ENCODE data around the gene LRRC8D.

Gene LRRC8D

DNA sequence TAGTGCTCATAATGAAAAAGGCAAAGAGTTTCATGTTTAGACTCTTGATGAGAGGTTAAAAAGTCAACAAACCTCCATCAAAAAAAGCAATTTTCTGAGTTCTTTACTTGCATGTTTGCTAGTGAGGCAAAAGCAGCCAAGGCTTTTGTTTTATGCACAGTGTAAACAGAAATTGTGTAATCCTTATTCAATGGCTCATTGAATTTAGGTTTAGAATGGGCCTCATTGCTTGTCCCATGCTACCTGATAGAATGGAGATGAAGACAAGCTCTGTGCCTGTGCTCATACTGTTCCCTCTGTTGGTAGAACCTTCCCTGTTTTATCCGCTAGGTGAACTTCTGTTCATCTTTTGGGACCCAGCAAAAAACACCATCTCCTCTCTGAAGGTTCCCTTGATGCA is 10.0 kb upstream of the LRRC8D start:
- no peaks in the 10 kb centered on the region for H3K9me3 ChIP-seq (ENCODE audit: severe bottlenecking)
- no peak overlapping the region for H3K4me3 ChIP-seq (ENCODE audit: low read depth, low read length)
- no peak overlapping the region for H3K27ac ChIP-seq
- H3K36me3 ChIP-seq = no peaks in the 10 kb centered on the region
- TF ChIP-seq, protein P1, sequence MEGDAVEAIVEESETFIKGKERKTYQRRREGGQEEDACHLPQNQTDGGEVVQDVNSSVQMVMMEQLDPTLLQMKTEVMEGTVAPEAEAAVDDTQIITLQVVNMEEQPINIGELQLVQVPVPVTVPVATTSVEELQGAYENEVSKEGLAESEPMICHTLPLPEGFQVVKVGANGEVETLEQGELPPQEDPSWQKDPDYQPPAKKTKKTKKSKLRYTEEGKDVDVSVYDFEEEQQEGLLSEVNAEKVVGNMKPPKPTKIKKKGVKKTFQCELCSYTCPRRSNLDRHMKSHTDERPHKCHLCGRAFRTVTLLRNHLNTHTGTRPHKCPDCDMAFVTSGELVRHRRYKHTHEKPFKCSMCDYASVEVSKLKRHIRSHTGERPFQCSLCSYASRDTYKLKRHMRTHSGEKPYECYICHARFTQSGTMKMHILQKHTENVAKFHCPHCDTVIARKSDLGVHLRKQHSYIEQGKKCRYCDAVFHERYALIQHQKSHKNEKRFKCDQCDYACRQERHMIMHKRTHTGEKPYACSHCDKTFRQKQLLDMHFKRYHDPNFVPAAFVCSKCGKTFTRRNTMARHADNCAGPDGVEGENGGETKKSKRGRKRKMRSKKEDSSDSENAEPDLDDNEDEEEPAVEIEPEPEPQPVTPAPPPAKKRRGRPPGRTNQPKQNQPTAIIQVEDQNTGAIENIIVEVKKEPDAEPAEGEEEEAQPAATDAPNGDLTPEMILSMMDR (IDR thresholded peaks at IDR 0.05; ENCODE audit: low read depth, low read length) = no peak
- no peaks in the 10 kb centered on the region for H3K27me3 ChIP-seq (ENCODE audit: insufficient read depth, low read depth, severe bottlenecking)
- no peak for DNase-seq

DNA sequence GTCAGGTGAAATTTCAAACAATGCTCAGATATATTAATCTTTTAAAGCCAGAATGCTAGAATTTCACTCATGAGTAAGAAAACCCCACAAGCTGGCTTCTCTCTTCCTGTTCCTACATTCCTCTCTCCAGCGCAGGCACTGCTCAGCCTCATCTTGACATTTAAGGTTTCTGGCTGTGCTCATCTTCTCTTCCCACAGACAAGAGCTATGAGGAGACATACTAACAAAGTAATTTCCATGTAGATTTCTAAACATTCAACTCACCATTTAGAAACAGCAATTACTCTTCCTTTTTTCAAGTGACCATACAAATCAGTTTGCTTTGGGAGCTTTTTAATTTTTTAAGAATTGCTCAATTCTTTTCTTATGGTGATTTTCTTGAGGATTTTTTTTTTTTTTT is 7.8 kb upstream of the LRRC8D start:
- Histone ChIP-seq H3K4me3 (ENCODE audit: low read depth, low read length) (no peak overlapping the region), H3K36me3 (no peaks in the 10 kb centered on the region), H3K27me3 (ENCODE audit: insufficient read depth, low read depth, severe bottlenecking) (no peaks in the 10 kb centered on the region), H3K9me3 (ENCODE audit: severe bottlenecking) (no peaks in the 10 kb centered on the region), H3K27ac (no peak overlapping the region)
- TF ChIP-seq, protein P1 (IDR thresholded peaks at IDR 0.05; ENCODE audit: low read depth, low read length) = no peak
- no peak for DNase-seq

DNA sequence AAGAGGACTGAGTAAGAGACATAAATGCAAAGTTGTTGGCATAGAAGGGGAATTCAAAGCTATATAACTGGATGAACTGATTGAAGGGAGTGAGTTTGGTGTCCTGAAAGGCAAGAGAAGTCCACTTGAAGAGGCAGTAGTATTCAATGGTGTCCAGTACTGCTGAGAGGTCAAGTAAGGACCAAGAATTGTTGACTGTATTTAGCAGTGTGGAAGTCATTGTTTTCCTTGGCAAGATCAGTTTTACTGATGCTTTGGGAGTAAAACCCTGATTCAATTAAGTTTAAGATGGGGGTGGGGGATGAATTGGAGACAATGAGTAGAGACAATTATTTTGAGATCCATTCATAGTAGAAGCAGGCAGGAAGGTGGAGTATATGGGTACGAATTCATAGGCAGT is 5.8 kb upstream of the LRRC8D start:
- TF ChIP-seq, protein P1 (IDR thresholded peaks at IDR 0.05; ENCODE audit: low read depth, low read length) = no peak
- H3K27ac ChIP-seq = no peak overlapping the region

GRCh38 chr1:89815611-89816010 is 5.2 kb upstream of the LRRC8D start:
- TF ChIP-seq, protein P1 (IDR thresholded peaks at IDR 0.05; ENCODE audit: low read depth, low read length) = no peak
- Histone ChIP-seq H3K4me3 (ENCODE audit: low read depth, low read length) (no peak overlapping the region), H3K27ac (no peak overlapping the region), H3K27me3 (ENCODE audit: insufficient read depth, low read depth, severe bottlenecking) (no peaks in the 10 kb centered on the region), H3K36me3 (no peaks in the 10 kb centered on the region), H3K9me3 (ENCODE audit: severe bottlenecking) (no peaks in the 10 kb centered on the region)
- no peak for DNase-seq

More for the DNA sequence above, 5.8 kb upstream of the LRRC8D start:
- no peak overlapping the region for H3K4me3 ChIP-seq (ENCODE audit: low read depth, low read length)
- no peak for DNase-seq
- no peaks in the 10 kb centered on the region for H3K9me3 ChIP-seq (ENCODE audit: severe bottlenecking)
- no peaks in the 10 kb centered on the region for H3K27me3 ChIP-seq (ENCODE audit: insufficient read depth, low read depth, severe bottlenecking)
- no peaks in the 10 kb centered on the region for H3K36me3 ChIP-seq

DNA sequence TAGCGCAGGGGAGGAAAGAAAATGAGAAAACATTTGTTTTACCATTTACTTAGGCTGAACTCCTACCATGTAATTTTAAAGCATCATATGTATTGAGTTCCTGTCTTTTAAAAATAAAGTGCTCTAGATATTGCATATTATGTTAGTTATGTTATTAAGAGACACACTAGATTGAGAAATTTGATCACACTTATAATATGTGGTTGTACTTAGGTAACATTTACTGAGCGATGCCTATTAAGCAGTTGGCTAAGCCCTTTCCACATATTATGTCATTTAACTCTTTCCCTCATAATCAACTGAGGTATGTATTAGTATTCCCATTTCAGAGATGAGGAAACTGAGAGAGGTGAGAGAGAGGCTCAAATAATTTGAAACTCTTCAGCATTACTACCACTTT is 4.5 kb upstream of the LRRC8D start:
- H3K36me3 ChIP-seq = no peaks in the 10 kb centered on the region
- no peaks in the 10 kb centered on the region for H3K9me3 ChIP-seq (ENCODE audit: severe bottlenecking)
- H3K4me3 ChIP-seq (ENCODE audit: low read depth, low read length) = no peak overlapping the region
- TF ChIP-seq, protein P1 (IDR thresholded peaks at IDR 0.05; ENCODE audit: low read depth, low read length) = no peak
- H3K27me3 ChIP-seq (ENCODE audit: insufficient read depth, low read depth, severe bottlenecking) = no peaks in the 10 kb centered on the region
- H3K27ac ChIP-seq = no peak overlapping the region
- no peak for DNase-seq

- TF ChIP-seq, protein P1 (IDR thresholded peaks at IDR 0.05; ENCODE audit: low read depth, low read length) = no peak
- Histone ChIP-seq H3K36me3 (no peaks in the 10 kb centered on the region), H3K27ac (peak overlapping the region; percentile 74), H3K4me3 (ENCODE audit: low read depth, low read length) (peak overlapping the region; percentile 87), H3K9me3 (ENCODE audit: severe bottlenecking) (no peaks in the 10 kb centered on the region), H3K27me3 (ENCODE audit: insufficient read depth, low read depth, severe bottlenecking) (no peaks in the 10 kb centered on the region)
- peak; percentile 77 for DNase-seq
Measured at GRCh38 chr1:89821322-89822108, 683 bp downstream of the LRRC8D start.

Data from WERI-Rb-1 (cell line).